IPS-18a (cell line): ENCODE results near the gene MARCHF4.

ENCODE experiments used
- H3K27ac ChIP-seq: one replicate; pipeline ENCODE4 v1.5.1; 2013; ENCODE audit warnings: low read length
- H3K27me3 ChIP-seq: one replicate; pipeline ENCODE4 v1.6.1; 2013; ENCODE audit warnings: mild to moderate bottlenecking, low read length; ENCODE audit not compliant: control insufficient read depth, insufficient read depth
- H3K36me3 ChIP-seq: one replicate; pipeline ENCODE4 v1.6.1; 2013; ENCODE audit warnings: low read depth, low read length; ENCODE audit not compliant: control insufficient read depth
- H3K4me1 ChIP-seq: one replicate; pipeline ENCODE4 v1.6.1; 2013; ENCODE audit warnings: low read depth, low read length; ENCODE audit not compliant: control insufficient read depth
- H3K4me3 ChIP-seq: one replicate; pipeline ENCODE4 v1.5.1; 2013; ENCODE audit warnings: low read length
- H3K9ac ChIP-seq: one replicate; pipeline ENCODE4 v1.6.1; 2013; ENCODE audit warnings: mild to moderate bottlenecking, low read length, moderate library complexity
- H3K9me3 ChIP-seq: one replicate; pipeline ENCODE4 v1.6.1; 2013; ENCODE audit warnings: low read depth, low read length; ENCODE audit not compliant: control insufficient read depth

The MARCHF4 gene

GRCh38 chr2:216408426-216409290, 36.4 kb upstream of the MARCHF4 start:
- no peak overlapping the region for H3K4me3 ChIP-seq
- H3K4me1 ChIP-seq: peaks cover 6% of the 10 kb centered on the region
- H3K27me3 ChIP-seq: no peaks in the 10 kb centered on the region
- no peaks in the 10 kb centered on the region for H3K36me3 ChIP-seq
- no peak overlapping the region for H3K27ac ChIP-seq
- H3K9ac ChIP-seq: no peak overlapping the region
- no peaks in the 10 kb centered on the region for H3K9me3 ChIP-seq

GRCh38 chr2:216406826-216407225, 34.5 kb upstream of the MARCHF4 start:
- H3K4me3 ChIP-seq: no peak overlapping the region
- no peak overlapping the region for H3K27ac ChIP-seq
- H3K9me3 ChIP-seq: no peaks in the 10 kb centered on the region
- no peaks in the 10 kb centered on the region for H3K36me3 ChIP-seq
- peaks cover 6% of the 10 kb centered on the region for H3K4me1 ChIP-seq
- H3K9ac ChIP-seq: no peak overlapping the region
- no peaks in the 10 kb centered on the region for H3K27me3 ChIP-seq

GRCh38 chr2:216405588-216405987, 33.3 kb upstream of the MARCHF4 start:
- peaks cover 6% of the 10 kb centered on the region for H3K4me1 ChIP-seq
- no peak overlapping the region for H3K4me3 ChIP-seq
- H3K27ac ChIP-seq: no peak overlapping the region
- no peaks in the 10 kb centered on the region for H3K36me3 ChIP-seq
- no peaks in the 10 kb centered on the region for H3K27me3 ChIP-seq
- H3K9ac ChIP-seq: no peak overlapping the region
- no peaks in the 10 kb centered on the region for H3K9me3 ChIP-seq

GRCh38 chr2:216404010-216404618, 31.8 kb upstream of the MARCHF4 start:
- Histone ChIP-seq H3K27ac (no peak overlapping the region), H3K36me3 (no peaks in the 10 kb centered on the region), H3K9me3 (no peaks in the 10 kb centered on the region), H3K9ac (no peak overlapping the region), H3K27me3 (no peaks in the 10 kb centered on the region), H3K4me1 (peaks cover 6% of the 10 kb centered on the region), H3K4me3 (no peak overlapping the region)

DNA sequence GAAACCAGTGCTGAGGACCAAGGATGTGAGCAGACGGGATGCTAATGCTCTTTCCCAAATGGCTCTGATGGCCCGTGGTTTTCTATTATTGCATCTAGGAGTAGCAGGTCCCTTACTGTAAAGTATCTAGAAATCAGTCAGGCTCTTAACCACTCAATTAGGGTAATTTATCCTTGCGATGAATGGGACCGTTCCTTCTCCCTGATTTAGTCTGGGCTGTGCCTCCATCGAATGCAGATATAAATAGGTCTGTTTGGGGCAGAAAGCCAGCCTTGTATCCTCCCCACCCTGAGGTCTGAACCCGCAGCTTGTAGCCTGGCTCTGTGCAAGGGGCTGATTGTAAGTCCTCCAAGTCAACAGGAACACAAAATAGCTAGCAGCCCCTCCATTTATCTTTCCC, 30.5 kb upstream of the MARCHF4 start:
- Histone ChIP-seq H3K9ac (no peak overlapping the region), H3K4me3 (no peak overlapping the region), H3K27me3 (no peaks in the 10 kb centered on the region), H3K9me3 (no peaks in the 10 kb centered on the region), H3K27ac (no peak overlapping the region), H3K36me3 (no peaks in the 10 kb centered on the region), H3K4me1 (no peaks in the 10 kb centered on the region)

DNA sequence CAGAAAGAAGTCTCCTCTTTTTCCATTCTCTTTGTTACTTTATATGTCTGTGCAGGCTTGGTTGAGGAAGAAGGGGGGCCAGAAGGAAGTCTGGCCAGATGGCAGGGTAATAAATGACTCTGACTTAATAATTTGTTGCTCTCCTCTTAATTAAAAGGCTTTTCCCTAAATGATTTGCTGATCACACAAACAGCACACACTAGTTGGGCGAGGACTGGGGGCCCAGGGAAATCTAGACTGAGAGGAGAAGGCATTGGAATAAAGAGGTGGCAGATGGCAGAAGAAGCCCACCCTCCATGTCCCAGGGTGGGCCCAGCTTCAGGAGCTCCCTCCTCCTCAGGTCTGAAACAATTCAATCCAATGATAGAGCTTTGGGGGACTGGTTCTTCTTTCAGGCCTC, 27.3 kb upstream of the MARCHF4 start:
- Histone ChIP-seq H3K36me3 (no peaks in the 10 kb centered on the region), H3K9me3 (no peaks in the 10 kb centered on the region), H3K4me1 (no peaks in the 10 kb centered on the region), H3K4me3 (no peak overlapping the region), H3K9ac (no peak overlapping the region), H3K27ac (no peak overlapping the region), H3K27me3 (no peaks in the 10 kb centered on the region)

GRCh38 chr2:216394881-216395280, 22.6 kb upstream of the MARCHF4 start:
- H3K27ac ChIP-seq: no peak overlapping the region
- H3K36me3 ChIP-seq: no peaks in the 10 kb centered on the region
- H3K4me1 ChIP-seq: peaks cover 7% of the 10 kb centered on the region
- no peaks in the 10 kb centered on the region for H3K27me3 ChIP-seq
- H3K4me3 ChIP-seq: no peak overlapping the region
- H3K9ac ChIP-seq: no peak overlapping the region
- H3K9me3 ChIP-seq: no peaks in the 10 kb centered on the region

GRCh38 chr2:216392945-216393840, 20.9 kb upstream of the MARCHF4 start:
- Histone ChIP-seq H3K27ac (no peak overlapping the region), H3K4me1 (peaks cover 7% of the 10 kb centered on the region), H3K9me3 (no peaks in the 10 kb centered on the region), H3K4me3 (no peak overlapping the region), H3K27me3 (no peaks in the 10 kb centered on the region), H3K9ac (no peak overlapping the region), H3K36me3 (no peaks in the 10 kb centered on the region)

GRCh38 chr2:216392018-216392562, 19.8 kb upstream of the MARCHF4 start:
- no peaks in the 10 kb centered on the region for H3K36me3 ChIP-seq
- H3K9me3 ChIP-seq: no peaks in the 10 kb centered on the region
- H3K27ac ChIP-seq: no peak overlapping the region
- H3K9ac ChIP-seq: no peak overlapping the region
- H3K27me3 ChIP-seq: no peaks in the 10 kb centered on the region
- peaks cover 7% of the 10 kb centered on the region for H3K4me1 ChIP-seq
- no peak overlapping the region for H3K4me3 ChIP-seq

- Histone ChIP-seq H3K4me1 (peaks cover 7% of the 10 kb centered on the region), H3K36me3 (no peaks in the 10 kb centered on the region), H3K9ac (no peak overlapping the region), H3K27me3 (no peaks in the 10 kb centered on the region), H3K4me3 (no peak overlapping the region), H3K9me3 (no peaks in the 10 kb centered on the region), H3K27ac (no peak overlapping the region)
Observed at GRCh38 chr2:216391401-216391800, 19.1 kb upstream of the MARCHF4 start.

- Histone ChIP-seq H3K27ac (no peak overlapping the region), H3K4me1 (peaks cover 7% of the 10 kb centered on the region), H3K9me3 (no peaks in the 10 kb centered on the region), H3K36me3 (no peaks in the 10 kb centered on the region), H3K9ac (no peak overlapping the region), H3K27me3 (no peaks in the 10 kb centered on the region), H3K4me3 (no peak overlapping the region)
Observed at GRCh38 chr2:216389570-216389969, 17.3 kb upstream of the MARCHF4 start.
